Tibial artery (tissue), 4 donors: Measurements from ENCODE around the gene GALNTL6.

Source experiments
- DNase-seq, 2 donors: peaks; one replicate each; pipeline ENCODE4 v3.0.0-alpha.2; 2019
- H3K27ac ChIP-seq, 2 donors: fragments of 200-600 bp; sonication (generic) in 1 of 2; 1 replicate in 1 of 2; 2 replicates in 1 of 2; pipeline ENCODE4 v1.5.1; 2018 to 2019; ENCODE audit warnings: mild to moderate bottlenecking in 1 of 2
- H3K27me3 ChIP-seq, 2 donors: fragments of 200-600 bp; sonication (generic) in 1 of 2; one replicate each; pipeline versions ENCODE4 v1.5.1 to v1.6.0; 2016 to 2019
- H3K36me3 ChIP-seq, 3 donors: fragments of 200-600 bp; sonication (generic) in 2 of 3; one replicate each; pipeline ENCODE4 v1.5.1; 2016 to 2019; ENCODE audit warnings: mild to moderate bottlenecking in 2 of 3
- H3K4me1 ChIP-seq, 4 donors: fragments of 200-600 bp; sonication (generic) in 2 of 4; 1 replicate in 3 of 4; 2 replicates in 1 of 4; pipeline ENCODE4 v1.5.1; 2016 to 2019
- H3K4me3 ChIP-seq, 2 donors: fragments of 200-600 bp; sonication (generic) in 1 of 2; 1 replicate in 1 of 2; 2 replicates in 1 of 2; pipeline ENCODE4 v1.5.1; 2018 to 2019; ENCODE audit warnings: mild to moderate bottlenecking in 2 of 2
- H3K9me3 ChIP-seq, 3 donors: fragments of 200-600 bp; sonication (generic) in 1 of 3; one replicate each; pipeline ENCODE4 v1.5.1; 2016 to 2019
- intact Hi-C: fragments of 100-400 bp; cut with DNase I; formaldehyde crosslinking; loops from one replicate; pipeline ENCODE4 v1.15.0; 2023; ENCODE audit warnings: low total_unique reads
- TF ChIP-seq, protein P1 (sequence below), 2 experiments: fragments of 200-600 bp in 1 of 2; fragments of 450-650 bp in 1 of 2; IDR thresholded peaks; one replicate each; pipeline ENCODE4 v1.5.1; 2017 to 2019; ENCODE audit warnings: antibody characterized with exemption in 2 of 2, mild to moderate bottlenecking in 1 of 2, moderate library complexity in 1 of 2

GALNTL6 gene

DNA sequence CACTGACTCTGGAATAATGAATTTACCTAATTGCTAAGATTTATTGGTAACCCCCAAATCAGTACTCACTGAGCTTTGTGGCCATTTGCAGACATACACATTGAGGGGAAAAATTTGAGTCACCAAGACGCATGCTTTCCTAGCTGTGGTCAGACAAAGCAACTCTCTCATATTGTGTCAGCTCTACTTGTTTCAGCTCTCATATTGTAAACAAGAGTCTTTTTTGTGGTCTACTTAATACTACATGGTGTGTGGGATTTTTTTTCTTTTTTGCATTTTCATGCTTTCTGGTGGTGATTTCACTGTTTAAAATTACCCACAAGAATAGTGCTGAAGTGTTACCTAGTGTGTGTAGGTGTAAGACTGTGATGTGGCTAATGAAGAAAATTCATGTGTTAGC, 927.2 kb downstream of the GALNTL6 start:
- Histone ChIP-seq H3K36me3 (no peaks in the 10 kb centered on the region), H3K4me1 (no peaks in the 10 kb centered on the region), H3K27ac (no peak overlapping the region), H3K4me3 (no peak overlapping the region), H3K9me3 (peaks cover 0 to 6% (median 3%) of the 10 kb centered on the region in 3 donors), H3K27me3 (no peaks in the 10 kb centered on the region)
- intact Hi-C loops = no loop called here
- TF ChIP-seq, protein P1, sequence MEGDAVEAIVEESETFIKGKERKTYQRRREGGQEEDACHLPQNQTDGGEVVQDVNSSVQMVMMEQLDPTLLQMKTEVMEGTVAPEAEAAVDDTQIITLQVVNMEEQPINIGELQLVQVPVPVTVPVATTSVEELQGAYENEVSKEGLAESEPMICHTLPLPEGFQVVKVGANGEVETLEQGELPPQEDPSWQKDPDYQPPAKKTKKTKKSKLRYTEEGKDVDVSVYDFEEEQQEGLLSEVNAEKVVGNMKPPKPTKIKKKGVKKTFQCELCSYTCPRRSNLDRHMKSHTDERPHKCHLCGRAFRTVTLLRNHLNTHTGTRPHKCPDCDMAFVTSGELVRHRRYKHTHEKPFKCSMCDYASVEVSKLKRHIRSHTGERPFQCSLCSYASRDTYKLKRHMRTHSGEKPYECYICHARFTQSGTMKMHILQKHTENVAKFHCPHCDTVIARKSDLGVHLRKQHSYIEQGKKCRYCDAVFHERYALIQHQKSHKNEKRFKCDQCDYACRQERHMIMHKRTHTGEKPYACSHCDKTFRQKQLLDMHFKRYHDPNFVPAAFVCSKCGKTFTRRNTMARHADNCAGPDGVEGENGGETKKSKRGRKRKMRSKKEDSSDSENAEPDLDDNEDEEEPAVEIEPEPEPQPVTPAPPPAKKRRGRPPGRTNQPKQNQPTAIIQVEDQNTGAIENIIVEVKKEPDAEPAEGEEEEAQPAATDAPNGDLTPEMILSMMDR (IDR thresholded peaks at IDR 0.05) = no peak
- no peak for DNase-seq

- no peak overlapping the region for H3K4me3 ChIP-seq
- no peaks in the 10 kb centered on the region for H3K4me1 ChIP-seq
- H3K27ac ChIP-seq = no peak overlapping the region
- intact Hi-C loops = no loop called here
- no peak for DNase-seq
- no peaks in the 10 kb centered on the region for H3K27me3 ChIP-seq
- TF ChIP-seq, protein P1 (IDR thresholded peaks at IDR 0.05) = no peak
- no peaks in the 10 kb centered on the region for H3K9me3 ChIP-seq
- H3K36me3 ChIP-seq = no peaks in the 10 kb centered on the region
Observed at GRCh38 chr4:172750910-172751309, 937.7 kb downstream of the GALNTL6 start.

DNA sequence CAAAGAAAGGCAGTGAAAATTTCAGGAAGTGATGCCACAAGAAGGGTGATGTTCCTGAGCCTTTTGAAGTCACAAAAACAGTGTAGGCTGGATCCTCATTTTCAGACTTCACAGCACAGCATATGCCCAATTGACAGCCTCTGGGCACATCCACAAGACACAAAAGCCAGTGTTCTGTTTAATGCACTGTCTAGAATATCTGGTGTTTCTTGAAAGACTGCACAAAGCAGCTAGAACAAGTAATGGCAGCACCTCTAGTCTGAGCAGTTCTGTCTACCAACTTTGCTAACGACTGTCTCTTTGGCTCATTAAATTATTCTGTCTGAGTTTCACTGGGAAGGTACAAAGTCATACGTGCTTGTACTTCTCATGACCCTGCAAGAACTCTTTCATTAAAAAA, 938.3 kb downstream of the GALNTL6 start:
- Histone ChIP-seq H3K4me3 (no peak overlapping the region), H3K27me3 (no peaks in the 10 kb centered on the region), H3K27ac (no peak overlapping the region), H3K4me1 (no peaks in the 10 kb centered on the region), H3K9me3 (no peaks in the 10 kb centered on the region), H3K36me3 (no peaks in the 10 kb centered on the region)
- no peak for DNase-seq
- intact Hi-C loops = no loop called here
- TF ChIP-seq, protein P1 (IDR thresholded peaks at IDR 0.05) = no peak

- no peaks in the 10 kb centered on the region for H3K9me3 ChIP-seq
- H3K4me3 ChIP-seq = no peak overlapping the region
- H3K36me3 ChIP-seq = no peaks in the 10 kb centered on the region
- DNase-seq = no peak
- H3K27me3 ChIP-seq = no peaks in the 10 kb centered on the region
- no peaks in the 10 kb centered on the region for H3K4me1 ChIP-seq
- intact Hi-C loops = no loop called here
- TF ChIP-seq, protein P1 (IDR thresholded peaks at IDR 0.05) = no peak
- H3K27ac ChIP-seq = no peak overlapping the region
Observed at GRCh38 chr4:172758586-172759340, 945.6 kb downstream of the GALNTL6 start.

DNA sequence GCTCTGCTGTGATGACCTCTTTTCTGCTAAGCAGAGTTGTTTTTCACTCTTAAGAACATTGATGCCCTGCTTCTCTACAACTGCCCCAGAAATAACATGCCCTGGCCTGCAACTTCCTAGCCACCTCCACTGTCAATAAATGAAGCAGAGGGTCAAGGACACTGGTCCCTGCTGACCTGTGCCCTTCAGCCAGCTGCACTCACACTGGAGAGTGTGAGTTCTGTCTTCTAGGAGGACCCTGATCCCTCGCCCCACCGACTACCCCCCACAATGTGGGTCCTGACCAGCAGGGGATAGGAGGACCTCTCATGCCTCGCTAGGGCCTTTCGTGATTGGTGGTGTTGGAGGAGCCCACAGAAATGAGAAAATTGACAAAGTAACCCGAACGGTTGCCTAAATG, 947.3 kb downstream of the GALNTL6 start:
- no peak overlapping the region for H3K27ac ChIP-seq
- H3K27me3 ChIP-seq = no peaks in the 10 kb centered on the region
- H3K36me3 ChIP-seq = no peaks in the 10 kb centered on the region
- TF ChIP-seq, protein P1 (IDR thresholded peaks at IDR 0.05) = no peak
- intact Hi-C loops = no loop called here
- H3K4me1 ChIP-seq = no peaks in the 10 kb centered on the region
- DNase-seq = no peak
- no peaks in the 10 kb centered on the region for H3K9me3 ChIP-seq
- H3K4me3 ChIP-seq = no peak overlapping the region
